Esophagus muscularis mucosa (tissue), 4 donors: Measurements from ENCODE around the gene DNAH14. TPM values are rescaled to one million over a fixed set of nuclear protein-coding genes. Genes with fewer than 3 reads are reported as not detected.
"Not testable (repeated sequence)": the region's sequence is repeated elsewhere in the genome, so short reads cannot be mapped to it uniquely, and the experiment has no call there.

Source experiments
- DNase-seq: peaks from one replicate; pipeline ENCODE4 v3.0.0-alpha.2; 2017; ENCODE audit errors: extremely low spot score
- H3K27ac ChIP-seq, 4 donors: fragments of 200-600 bp; sonication (generic); replicated peaks in 1 of 4; 1 replicate in 3 of 4; 2 replicates in 1 of 4; pipeline ENCODE4 v1.5.1; 2016 to 2019; ENCODE audit warnings: mild to moderate bottlenecking in 1 of 4
- H3K27me3 ChIP-seq, 4 donors: fragments of 200-600 bp; sonication (generic); one replicate each; pipeline versions ENCODE4 v1.5.1 to v1.6.0; 2016 to 2019
- H3K36me3 ChIP-seq, 4 donors: fragments of 200-600 bp; sonication (generic); one replicate each; pipeline ENCODE4 v1.5.1; 2016 to 2019
- H3K4me1 ChIP-seq, 4 donors: fragments of 200-600 bp; sonication (generic); one replicate each; pipeline ENCODE4 v1.5.1; 2016 to 2019
- H3K4me3 ChIP-seq, 4 donors: fragments of 200-600 bp; sonication (generic); 1 replicate in 2 of 4; 2 replicates in 2 of 4; pipeline ENCODE4 v1.5.1; 2016 to 2019; ENCODE audit warnings: mild to moderate bottlenecking in 4 of 4, moderate library complexity in 1 of 4
- H3K9me3 ChIP-seq, 4 donors: fragments of 200-600 bp; sonication (generic); 1 replicate in 3 of 4; 2 replicates in 1 of 4; pipeline ENCODE4 v1.5.1; 2016 to 2019
- EP300 ChIP-seq: sonication (generic); formaldehyde crosslinking; IDR thresholded peaks from one replicate; pipeline ENCODE4 v1.6.1; 2017; ENCODE audit warnings: antibody characterized with exemption
- POLR2A ChIP-seq: fragments of 450-650 bp; IDR thresholded peaks from one replicate; pipeline ENCODE4 v1.6.1; 2017; ENCODE audit warnings: antibody characterized with exemption, moderate library complexity, mild to moderate bottlenecking, low read depth
- POLR2AphosphoS5 ChIP-seq, 2 donors: sonication (generic); formaldehyde crosslinking; IDR thresholded peaks; one replicate each; pipeline ENCODE4 v1.6.1; 2017; ENCODE audit warnings: antibody characterized with exemption in 2 of 2
- WGBS: methylation state at CpG from one replicate; pipeline ENCODE4 v1.1.5; 2018; 5-methylcytosine and 5-hydroxymethylcytosine counted together
- intact Hi-C: fragments of 100-400 bp; cut with DNase I; formaldehyde crosslinking; loops from one replicate; pipeline ENCODE4 v1.15.1; 2023
- total RNA-seq, 4 donors: library from RNA; depleted of rRNA; stranded (reverse); fragments of >200 nt; gene quantifications; one replicate each; pipeline versions ENCODE4 v1.1.0 to v1.2.1, GENCODE V29; 2016
- TF ChIP-seq, protein P1 (sequence below), 3 experiments: fragments of 200-600 bp in 2 of 3; fragments of 450-650 bp in 1 of 3; sonication (generic) in 2 of 3; IDR thresholded peaks; one replicate each; pipeline ENCODE4 v1.5.1; 2017 to 2019; ENCODE audit warnings: antibody characterized with exemption in 3 of 3, mild to moderate bottlenecking in 2 of 3, moderate library complexity in 1 of 3

DNAH14 gene
- total RNA-seq, 4 donors from 2014 or later, result 8.9 to 16.6 (median 15.6) TPM

DNA sequence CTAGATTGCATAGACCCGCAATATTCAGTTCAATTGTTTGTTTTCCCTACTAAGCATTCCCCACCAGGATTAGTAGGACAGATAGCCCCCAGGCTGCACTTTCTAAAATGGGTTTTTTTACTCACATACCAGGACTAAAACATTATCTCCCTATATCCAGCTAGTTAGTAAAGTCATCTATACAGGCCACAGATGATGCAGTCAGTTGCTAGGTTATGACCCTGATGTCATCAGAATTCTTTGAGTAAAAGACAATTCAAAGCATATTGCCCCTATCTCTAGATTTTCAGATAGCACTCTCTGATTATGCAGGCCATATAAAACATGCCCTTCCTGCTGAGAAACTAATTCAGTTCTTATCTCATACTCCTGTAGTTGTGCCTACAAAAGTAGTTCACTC, 294.8 kb downstream of the DNAH14 start:
- Histone ChIP-seq H3K27me3 (no peaks in the 10 kb centered on the region), H3K4me1 (no peaks in the 10 kb centered on the region), H3K4me3 (no peak overlapping the region), H3K27ac (no peak overlapping the region), H3K9me3 (no peaks in the 10 kb centered on the region), H3K36me3 (no peaks in the 10 kb centered on the region)
- WGBS, result 30% methylated on average over 1 of the region's 1 CpG
- DNase-seq, result no peak
- no peak for TF ChIP-seq POLR2AphosphoS5 (IDR thresholded peaks at IDR 0.05)
- no peak for TF ChIP-seq EP300
- no peak for TF ChIP-seq POLR2A
- TF ChIP-seq, protein P1, sequence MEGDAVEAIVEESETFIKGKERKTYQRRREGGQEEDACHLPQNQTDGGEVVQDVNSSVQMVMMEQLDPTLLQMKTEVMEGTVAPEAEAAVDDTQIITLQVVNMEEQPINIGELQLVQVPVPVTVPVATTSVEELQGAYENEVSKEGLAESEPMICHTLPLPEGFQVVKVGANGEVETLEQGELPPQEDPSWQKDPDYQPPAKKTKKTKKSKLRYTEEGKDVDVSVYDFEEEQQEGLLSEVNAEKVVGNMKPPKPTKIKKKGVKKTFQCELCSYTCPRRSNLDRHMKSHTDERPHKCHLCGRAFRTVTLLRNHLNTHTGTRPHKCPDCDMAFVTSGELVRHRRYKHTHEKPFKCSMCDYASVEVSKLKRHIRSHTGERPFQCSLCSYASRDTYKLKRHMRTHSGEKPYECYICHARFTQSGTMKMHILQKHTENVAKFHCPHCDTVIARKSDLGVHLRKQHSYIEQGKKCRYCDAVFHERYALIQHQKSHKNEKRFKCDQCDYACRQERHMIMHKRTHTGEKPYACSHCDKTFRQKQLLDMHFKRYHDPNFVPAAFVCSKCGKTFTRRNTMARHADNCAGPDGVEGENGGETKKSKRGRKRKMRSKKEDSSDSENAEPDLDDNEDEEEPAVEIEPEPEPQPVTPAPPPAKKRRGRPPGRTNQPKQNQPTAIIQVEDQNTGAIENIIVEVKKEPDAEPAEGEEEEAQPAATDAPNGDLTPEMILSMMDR (IDR thresholded peaks at IDR 0.05), result no peak
- intact Hi-C loops, result no loop called here

DNA sequence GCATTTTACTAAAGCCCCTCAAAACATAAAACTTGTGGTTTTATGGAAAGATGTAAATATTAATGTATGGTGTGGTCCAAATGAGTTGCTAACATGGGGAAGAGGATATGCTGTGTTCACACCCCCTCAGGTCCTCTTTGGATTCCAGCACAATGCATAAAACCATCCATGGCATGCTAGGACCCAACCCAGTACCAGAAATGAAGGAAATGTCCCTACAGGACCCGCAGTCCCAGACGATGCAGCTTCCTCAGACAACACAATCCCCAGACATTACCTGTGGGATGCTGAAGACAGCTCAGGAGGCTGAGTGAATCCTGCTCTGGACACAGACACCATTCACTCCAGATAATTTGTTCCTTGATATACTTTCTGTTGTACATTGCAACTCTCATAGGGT, 296.2 kb downstream of the DNAH14 start:
- DNase-seq, result no peak
- Histone ChIP-seq H3K4me1 (no peaks in the 10 kb centered on the region), H3K27me3 (no peaks in the 10 kb centered on the region), H3K36me3 (no peaks in the 10 kb centered on the region), H3K4me3 (no peak overlapping the region), H3K9me3 (no peaks in the 10 kb centered on the region), H3K27ac (no peak overlapping the region)
- TF ChIP-seq EP300 (no peak), POLR2AphosphoS5 (IDR thresholded peaks at IDR 0.05) (no peak)
- intact Hi-C loops, result no loop called here
- 88% methylated on average over 2 of the region's 2 CpGs for WGBS

DNA sequence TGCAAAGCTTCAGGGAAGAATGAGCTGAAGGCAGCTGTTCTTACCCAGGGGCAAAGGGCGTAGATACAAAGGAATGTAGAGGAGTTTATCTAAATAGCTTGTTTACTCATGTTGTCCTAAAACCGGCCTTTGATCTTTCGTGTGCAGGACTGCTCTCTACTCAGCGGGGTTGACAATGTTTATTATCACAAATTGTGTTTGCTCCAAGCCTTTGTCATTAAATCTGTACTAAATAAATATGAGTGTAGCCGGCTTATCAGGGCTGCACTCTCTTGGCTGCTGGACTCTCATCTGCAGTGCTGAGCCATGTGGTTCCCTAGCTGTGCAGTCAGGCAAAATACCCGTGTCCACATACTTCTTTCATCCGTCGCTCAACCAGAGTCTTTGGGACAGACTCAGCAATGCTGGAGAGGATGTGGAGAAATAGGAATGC, 299.4 kb downstream of the DNAH14 start:
- no peaks in the 10 kb centered on the region for H3K36me3 ChIP-seq
- TF ChIP-seq POLR2AphosphoS5 (IDR thresholded peaks at IDR 0.05) (no peak), EP300 (no peak), POLR2A (no peak)
- WGBS, result 76% methylated on average over 8 of the region's 8 CpGs
- DNase-seq, result no peak
- peaks cover 0 to 3% (median 0%) of the 10 kb centered on the region in 4 donors for H3K9me3 ChIP-seq
- no peaks in the 10 kb centered on the region for H3K4me1 ChIP-seq
- intact Hi-C loops, result no loop called here
- H3K27ac ChIP-seq, result no peak overlapping the region
- H3K4me3 ChIP-seq, result no peak overlapping the region
- no peaks in the 10 kb centered on the region for H3K27me3 ChIP-seq

DNA sequence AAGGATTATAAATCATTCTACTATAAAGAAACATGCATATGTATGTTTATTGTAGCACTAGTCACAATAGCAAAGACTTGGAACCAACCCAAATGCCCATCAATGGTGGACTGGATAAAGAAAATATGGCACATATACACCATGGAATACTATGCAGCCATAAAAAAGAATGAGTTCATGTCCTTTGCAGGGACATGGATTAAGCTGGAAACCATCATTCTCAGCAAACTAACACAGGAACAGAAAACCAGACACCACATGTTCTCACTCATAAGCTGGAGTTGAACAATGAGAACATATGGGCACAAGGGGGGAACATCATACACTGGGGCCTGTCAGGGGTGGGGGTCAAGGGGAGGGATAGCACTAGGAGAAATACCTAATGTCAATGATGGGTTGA, 300.0 kb downstream of the DNAH14 start:
- intact Hi-C loops, DNase-seq, H3K9me3 ChIP-seq, H3K4me3 ChIP-seq, H3K27me3 ChIP-seq, H3K27ac ChIP-seq, H3K36me3 ChIP-seq, H3K4me1 ChIP-seq: not testable (repeated sequence)

DNA sequence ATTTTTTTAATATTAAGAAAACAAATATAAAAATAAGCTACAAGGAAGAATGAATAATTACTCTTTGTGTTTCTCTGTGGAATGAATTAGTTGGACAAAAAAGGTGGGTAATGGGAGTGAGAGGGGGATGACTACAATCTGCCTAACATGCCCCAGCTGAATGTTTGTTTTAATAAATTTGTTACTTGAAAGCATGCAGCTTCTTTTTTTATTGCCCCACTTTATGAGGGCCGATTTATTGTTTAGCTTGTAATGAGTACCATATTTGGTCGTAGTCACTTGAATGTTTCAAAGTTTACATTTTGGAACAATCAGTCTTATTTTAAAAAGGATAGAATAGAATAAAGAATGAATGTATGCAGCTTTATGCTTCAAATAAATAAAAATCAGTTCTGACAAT, 301.0 kb downstream of the DNAH14 start:
- Histone ChIP-seq H3K4me1 (no peaks in the 10 kb centered on the region), H3K27ac (no peak overlapping the region), H3K36me3 (no peaks in the 10 kb centered on the region), H3K9me3 (peaks cover 0 to 6% (median 0%) of the 10 kb centered on the region in 4 donors), H3K4me3 (no peak overlapping the region), H3K27me3 (no peaks in the 10 kb centered on the region)
- no peak for TF ChIP-seq POLR2AphosphoS5 (IDR thresholded peaks at IDR 0.05)
- TF ChIP-seq EP300, result no peak
- TF ChIP-seq, protein P1 (IDR thresholded peaks at IDR 0.05), result no peak
- TF ChIP-seq POLR2A, result no peak
- DNase-seq, result no peak
- intact Hi-C loops, result no loop called here
- 32% methylated on average over 2 of the region's 2 CpGs for WGBS

DNA sequence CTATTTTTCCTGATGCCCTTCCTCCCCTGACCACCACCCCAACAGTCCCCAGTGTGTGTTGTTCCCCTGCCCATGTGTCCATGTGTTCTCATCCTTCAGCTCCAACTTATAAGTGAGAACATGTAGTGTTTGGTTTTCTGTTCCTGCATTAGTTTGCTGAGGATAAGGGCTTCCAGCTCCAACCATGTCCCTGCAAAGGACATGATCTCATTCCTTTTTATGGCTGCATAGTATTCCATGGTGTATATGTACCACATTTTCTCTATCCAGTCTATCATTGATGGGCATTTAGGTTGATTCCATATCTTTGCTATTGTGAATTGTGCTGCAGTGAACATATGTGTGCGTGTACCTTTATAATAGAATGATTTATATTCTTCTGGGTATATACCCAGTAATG, 303.5 kb downstream of the DNAH14 start:
- H3K27ac ChIP-seq, H3K36me3 ChIP-seq, DNase-seq, H3K27me3 ChIP-seq, intact Hi-C loops, H3K4me1 ChIP-seq, H3K4me3 ChIP-seq: not testable (repeated sequence)
- WGBS, result 100% methylated on average over 1 of the region's 1 CpG
- H3K9me3 ChIP-seq, result peaks cover 0 to 13% (median 3%) of the 10 kb centered on the region in 4 donors

DNA sequence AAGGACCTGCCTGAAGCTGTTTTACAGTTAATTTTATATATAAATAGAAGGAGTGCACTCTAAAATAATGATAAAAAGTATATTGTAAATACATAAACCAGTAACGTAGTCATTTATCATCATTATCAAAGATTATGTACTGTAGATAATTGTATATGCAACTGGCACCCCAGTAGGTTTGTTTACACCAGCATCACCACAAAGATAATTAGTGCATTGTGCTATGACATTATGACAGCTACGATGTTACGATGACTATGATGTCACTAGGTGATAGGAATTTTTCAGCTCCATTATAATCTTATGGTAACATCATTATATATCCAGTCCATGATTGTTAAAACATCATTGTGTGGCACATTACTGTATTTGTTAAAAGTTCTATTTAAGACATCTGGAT, 313.1 kb downstream of the DNAH14 start:
- TF ChIP-seq POLR2AphosphoS5 (IDR thresholded peaks at IDR 0.05) (no peak), POLR2A (no peak), EP300 (no peak)
- TF ChIP-seq, protein P1 (IDR thresholded peaks at IDR 0.05), result no peak
- Histone ChIP-seq H3K36me3 (no peaks in the 10 kb centered on the region), H3K27me3 (no peaks in the 10 kb centered on the region), H3K9me3 (peaks cover 0 to 8% (median 0%) of the 10 kb centered on the region in 4 donors), H3K4me1 (no peaks in the 10 kb centered on the region), H3K4me3 (no peak overlapping the region), H3K27ac (no peak overlapping the region)
- 90% methylated on average over 3 of the region's 3 CpGs for WGBS
- DNase-seq, result no peak
- intact Hi-C loops, result no loop called here
